Measurements from ENCODE around the gene ZNF197.
"Not testable (repeated sequence)": the region's sequence is repeated elsewhere in the genome, so short reads cannot be mapped to it uniquely, and the experiment has no call there.

The ZNF197 gene

GRCh38 chr3:44624749-44625480, at the start of gene ZNF197:
Gene ZNF197, plus strand, starts transcription at chr3:44625036. Its CDS starts 4,119 bp downstream, at chr3:44629155.
- DNase-seq = peak; percentile 81

GRCh38 chr3:44576613-44577012, 48.2 kb upstream of the ZNF197 start:
- no peak for DNase-seq

GRCh38 chr3:44577354-44577952, 47.4 kb upstream of the ZNF197 start:
- not testable (repeated sequence) for DNase-seq

- DNase-seq = not testable (repeated sequence)
Measured at GRCh38 chr3:44578316-44578715, 46.5 kb upstream of the ZNF197 start.

GRCh38 chr3:44578924-44579515, 45.8 kb upstream of the ZNF197 start:
- not testable (repeated sequence) for DNase-seq

GRCh38 chr3:44579749-44580148, 45.1 kb upstream of the ZNF197 start:
- not testable (repeated sequence) for DNase-seq

- not testable (repeated sequence) for DNase-seq
Measured at GRCh38 chr3:44580971-44581370, 43.9 kb upstream of the ZNF197 start.

- DNase-seq = peak; percentile 54
Measured at GRCh38 chr3:44584646-44585501, 40.0 kb upstream of the ZNF197 start, which contains the start of gene ZNF660. Gene ZNF660, plus strand, starts transcription at chr3:44584964. Its CDS starts 9,230 bp downstream, at chr3:44594194.

- no peak for DNase-seq
Measured at GRCh38 chr3:44596621-44597020, 28.2 kb upstream of the ZNF197 start.

GRCh38 chr3:44601749-44602148, 23.1 kb upstream of the ZNF197 start:
- DNase-seq = no peak

GRCh38 chr3:44612678-44613077, 12.2 kb upstream of the ZNF197 start:
- no peak for DNase-seq

- DNase-seq = no peak
Measured at GRCh38 chr3:44628716-44629115, 3.9 kb downstream of the ZNF197 start.

- no peak for DNase-seq
Measured at GRCh38 chr3:44632193-44632592, 7.4 kb downstream of the ZNF197 start.

- DNase-seq = no peak
Measured at GRCh38 chr3:44642337-44642736, 17.5 kb downstream of the ZNF197 start.

- DNase-seq = no peak
Measured at GRCh38 chr3:44643024-44643423, 18.2 kb downstream of the ZNF197 start.

GRCh38 chr3:44647771-44648170, 22.9 kb downstream of the ZNF197 start:
- DNase-seq = no peak

- peak; percentile 70 for DNase-seq
Measured at GRCh38 chr3:44648564-44649229, 23.9 kb downstream of the ZNF197 start, which contains the start of gene ZNF35. Gene ZNF35, plus strand, starts transcription at chr3:44648732. Its CDS starts 2,336 bp downstream, at chr3:44651068.

- no peak for DNase-seq
Measured at GRCh38 chr3:44649709-44650108, 24.9 kb downstream of the ZNF197 start.

GRCh38 chr3:44654039-44654438, 29.2 kb downstream of the ZNF197 start:
- no peak for DNase-seq

GRCh38 chr3:44659015-44659414, 34.2 kb downstream of the ZNF197 start:
- no peak for DNase-seq

GRCh38 chr3:44659434-44659833, 34.6 kb downstream of the ZNF197 start:
- no peak for DNase-seq

GRCh38 chr3:44661189-44661588, 36.4 kb downstream of the ZNF197 start:
- no peak for DNase-seq

Measured in activated CD8-positive, alpha-beta memory T cell treated with anti-CD3 and anti-CD28 coated beads, Interleukin-2, amount 50 U/mL, for 48 hours (primary cell).